Testis (tissue), 2 donors: ENCODE results near the gene THSD4.

Source experiments
- CTCF ChIP-seq, 3 experiments: fragments of 450-650 bp in 2 of 3; fragments of 200-600 bp in 1 of 3; sonication (generic) in 1 of 3; IDR thresholded peaks; one replicate each; pipeline ENCODE4 v1.5.1; 2016 to 2019; ENCODE audit warnings: antibody characterized with exemption in 3 of 3, mild to moderate bottlenecking in 2 of 3, moderate library complexity in 1 of 3
- POLR2A ChIP-seq: fragments of 450-650 bp; IDR thresholded peaks from one replicate; pipeline ENCODE4 v1.6.1; 2017; ENCODE audit warnings: antibody characterized with exemption, mild to moderate bottlenecking, moderate library complexity

GRCh38 chr15:71110405-71111180 is 4.7 kb upstream of the THSD4 start:
- TF ChIP-seq CTCF (IDR thresholded peaks at IDR 0.05) (no peak), POLR2A (no peak)
